ENCODE data around the gene PSMD7.

Gene PSMD7

GRCh38 chr16:74296432-74297144 is at the start of gene PSMD7:
TSS of gene PSMD7 (plus strand) at chr16:74296814. CDS start at chr16:74296915, 101 bp downstream.
- TF ChIP-seq NFIC (IDR thresholded peaks at IDR 0.05) = peak; percentile 62
- TF ChIP-seq TCF12 (IDR thresholded peaks at IDR 0.05; ENCODE audit: low read depth) = peak; percentile 53
- TF ChIP-seq EGR1 (IDR thresholded peaks at IDR 0.05) = 0 out of 2 replicates have a peak, but pooled peaks have one; percentile 13
- TF ChIP-seq FOXM1 (IDR thresholded peaks at IDR 0.05; ENCODE audit: borderline replicate concordance, low read depth) = no peak
- no peak; the same call in 1 of the 2 replicates for TF ChIP-seq TEAD4 (IDR thresholded peaks at IDR 0.05)
- peak; percentile 40; the same call in 1 of the 2 replicates for TF ChIP-seq EP300 (IDR thresholded peaks at IDR 0.05; ENCODE audit: borderline replicate concordance)
- TF ChIP-seq CEBPB (IDR thresholded peaks at IDR 0.05) = no peak
- TF ChIP-seq CREB1 (IDR thresholded peaks at IDR 0.05; ENCODE audit: low read depth) = peak; percentile 77
- peak; percentile 83 for TF ChIP-seq TAF1 (IDR thresholded peaks at IDR 0.05; ENCODE audit: low read depth)
- peak; percentile 99 for TF ChIP-seq MAX (IDR thresholded peaks at IDR 0.05)
- TF ChIP-seq RAD21 (IDR thresholded peaks at IDR 0.05; ENCODE audit: low read depth) = no peak
- peak; percentile 14 for TF ChIP-seq YY1 (IDR thresholded peaks at IDR 0.05; ENCODE audit: low read depth)
- no peak for TF ChIP-seq REST (IDR thresholded peaks at IDR 0.05; ENCODE audit: low read depth)
- TF ChIP-seq USF1 (IDR thresholded peaks at IDR 0.05) = peak; percentile 33
- no peak for TF ChIP-seq ZBTB7A (IDR thresholded peaks at IDR 0.05; ENCODE audit: low read depth)

- TF ChIP-seq TAF1 (IDR thresholded peaks at IDR 0.05; ENCODE audit: low read depth) (no peak), RAD21 (IDR thresholded peaks at IDR 0.05; ENCODE audit: low read depth) (no peak), REST (IDR thresholded peaks at IDR 0.05; ENCODE audit: low read depth) (no peak), ZBTB7A (IDR thresholded peaks at IDR 0.05; ENCODE audit: low read depth) (no peak), NFIC (IDR thresholded peaks at IDR 0.05) (no peak), USF1 (IDR thresholded peaks at IDR 0.05) (no peak), FOXM1 (IDR thresholded peaks at IDR 0.05; ENCODE audit: borderline replicate concordance, low read depth) (no peak), EGR1 (IDR thresholded peaks at IDR 0.05) (no peak), MAX (IDR thresholded peaks at IDR 0.05) (no peak), YY1 (IDR thresholded peaks at IDR 0.05; ENCODE audit: low read depth) (no peak), CREB1 (IDR thresholded peaks at IDR 0.05; ENCODE audit: low read depth) (no peak), EP300 (IDR thresholded peaks at IDR 0.05; ENCODE audit: borderline replicate concordance) (no peak), TCF12 (IDR thresholded peaks at IDR 0.05; ENCODE audit: low read depth) (no peak), CEBPB (IDR thresholded peaks at IDR 0.05) (no peak)
These were observed 47.4 kb upstream of the PSMD7 start for GRCh38 chr16:74249254-74249653.

- no peak for TF ChIP-seq EGR1 (IDR thresholded peaks at IDR 0.05)
- no peak for TF ChIP-seq TCF12 (IDR thresholded peaks at IDR 0.05; ENCODE audit: low read depth)
- no peak for TF ChIP-seq MAX (IDR thresholded peaks at IDR 0.05)
- no peak for TF ChIP-seq ZBTB7A (IDR thresholded peaks at IDR 0.05; ENCODE audit: low read depth)
- TF ChIP-seq USF1 (IDR thresholded peaks at IDR 0.05) = no peak
- TF ChIP-seq CREB1 (IDR thresholded peaks at IDR 0.05; ENCODE audit: low read depth) = no peak
These were observed 46.8 kb upstream of the PSMD7 start for GRCh38 chr16:74249846-74250245.

- TF ChIP-seq NFIC (IDR thresholded peaks at IDR 0.05) (no peak), REST (IDR thresholded peaks at IDR 0.05; ENCODE audit: low read depth) (no peak), TAF1 (IDR thresholded peaks at IDR 0.05; ENCODE audit: low read depth) (no peak), TCF12 (IDR thresholded peaks at IDR 0.05; ENCODE audit: low read depth) (no peak), CEBPB (IDR thresholded peaks at IDR 0.05) (no peak), USF1 (IDR thresholded peaks at IDR 0.05) (no peak)
These were observed 44.3 kb upstream of the PSMD7 start for GRCh38 chr16:74252329-74252728.

Measured in Ishikawa (cell line).